HG03135 (cell line): ENCODE results near the gene FHL1.

Experiments used
- ATAC-seq: cut with Tn5 transposase; IDR thresholded peaks from one replicate; pipeline ENCODE4 v1.9.1; 2021; ENCODE audit warnings: mild to moderate bottlenecking, moderate library complexity; ENCODE audit not compliant: unreplicated experiment

The FHL1 gene

GRCh38 chrX:136250191-136251040 is 103.1 kb downstream of the FHL1 start:
- peak; percentile 19 for ATAC-seq

GRCh38 chrX:136251041-136251991 is 104.0 kb downstream of the FHL1 start, which contains the start of gene MAP7D3:
Gene MAP7D3 (minus strand): TSS chrX:136251400. CDS start chrX:136251358, 42 bp downstream.
- ATAC-seq: peak; percentile 88

- no peak for ATAC-seq
Observed at GRCh38 chrX:136255541-136255940, 108.2 kb downstream of the FHL1 start.

- no peak for ATAC-seq
Observed at GRCh38 chrX:136256026-136256425, 108.7 kb downstream of the FHL1 start.

- no peak for ATAC-seq
Observed at GRCh38 chrX:136258951-136259350, 111.6 kb downstream of the FHL1 start.

- no peak for ATAC-seq
Observed at GRCh38 chrX:136259543-136259942, 112.2 kb downstream of the FHL1 start.

- ATAC-seq: no peak
Observed at GRCh38 chrX:136260776-136261175, 113.4 kb downstream of the FHL1 start.
